ENCODE results near the gene MYG1.

Gene MYG1

DNA sequence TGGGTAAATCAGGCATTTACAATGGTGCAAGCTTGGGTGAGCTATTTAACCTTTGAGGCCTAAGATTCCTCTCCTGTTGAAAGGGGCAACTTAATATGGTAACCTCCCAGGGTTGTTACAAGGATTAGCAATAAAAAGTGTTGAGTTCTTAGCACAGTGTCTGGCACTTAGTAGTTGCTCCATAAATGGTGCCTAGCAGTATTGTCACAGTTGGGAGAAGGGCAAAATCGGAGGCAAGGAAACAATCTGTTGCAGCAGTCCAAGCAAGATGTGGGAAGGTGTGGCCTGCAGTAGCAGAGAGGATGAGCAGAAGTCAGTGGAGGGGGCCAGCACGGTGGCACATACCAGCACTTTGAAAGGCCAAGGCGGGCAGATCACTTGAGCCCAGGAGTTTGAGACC, 44.0 kb downstream of the MYG1 start:
- DNase-seq (ENCODE audit: low read depth in 2 of 2) = no peak
- TF ChIP-seq CTCF (IDR thresholded peaks at IDR 0.05; ENCODE audit: low read depth, low read length) = no peak

GRCh38 chr12:53343969-53344368, 44.5 kb downstream of the MYG1 start:
- TF ChIP-seq CTCF (IDR thresholded peaks at IDR 0.05; ENCODE audit: low read depth, low read length) = no peak
- DNase-seq (ENCODE audit: low read depth in 2 of 2) = no peak
- no peak overlapping the region for H3K4me3 ChIP-seq (replicated peaks in 1 of 2; ENCODE audit: low read depth in 2 of 2, low read length in 2 of 2)

More for the DNA sequence above, 44.0 kb downstream of the MYG1 start:
- H3K4me3 ChIP-seq (replicated peaks in 1 of 2; ENCODE audit: low read depth in 2 of 2, low read length in 2 of 2) = no peak overlapping the region

- no peak for TF ChIP-seq CTCF (IDR thresholded peaks at IDR 0.05; ENCODE audit: low read depth, low read length)
- DNase-seq (ENCODE audit: low read depth in 2 of 2) = no peak
- peak overlapping the region; percentile 43 to 60 for H3K4me3 ChIP-seq (replicated peaks in 1 of 2; ENCODE audit: low read depth in 2 of 2, low read length in 2 of 2)
These were observed 45.0 kb downstream of the MYG1 start for GRCh38 chr12:53344487-53344823.

DNA sequence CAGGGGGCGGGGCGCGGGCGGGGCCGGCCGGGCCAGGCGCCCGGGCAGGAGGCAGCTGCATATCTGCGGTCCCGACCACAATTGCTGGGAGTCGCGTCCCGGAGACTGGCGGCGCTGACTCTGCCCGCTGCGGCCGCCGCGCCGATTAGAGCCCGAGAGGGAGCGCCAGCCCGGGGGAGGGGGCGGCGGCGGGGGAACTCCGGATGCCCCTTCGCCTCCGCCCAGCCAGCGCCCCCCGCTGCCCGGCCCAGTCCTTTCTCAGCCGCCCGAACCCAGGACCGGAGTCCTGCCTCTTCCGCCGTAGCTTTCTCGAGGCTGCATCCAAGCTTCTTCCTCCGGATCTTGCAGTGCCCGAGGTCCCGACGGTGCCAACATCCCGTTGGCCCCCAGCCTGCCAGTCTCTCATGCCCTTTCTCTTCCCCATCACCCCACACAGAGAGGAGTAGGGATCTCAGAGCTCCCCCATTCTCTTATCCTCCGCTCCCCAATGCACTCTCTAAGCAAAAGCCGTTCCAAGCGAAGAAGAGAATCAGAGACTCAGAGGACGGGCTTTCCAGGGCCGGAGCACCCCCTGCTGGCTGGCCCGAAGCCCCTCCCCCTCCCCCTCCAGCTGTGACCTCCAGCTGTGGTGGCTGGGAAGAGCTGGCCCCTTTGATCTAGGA, 45.5 kb downstream of the MYG1 start:
- TF ChIP-seq CTCF (IDR thresholded peaks at IDR 0.05; ENCODE audit: low read depth, low read length) = peak; percentile 78
- H3K4me3 ChIP-seq (replicated peaks in 1 of 2; ENCODE audit: low read depth in 2 of 2, low read length in 2 of 2) = peak overlapping the region; percentile 59 to 60
- DNase-seq (ENCODE audit: low read depth in 2 of 2) = peak; percentile 77 to 82

DNA sequence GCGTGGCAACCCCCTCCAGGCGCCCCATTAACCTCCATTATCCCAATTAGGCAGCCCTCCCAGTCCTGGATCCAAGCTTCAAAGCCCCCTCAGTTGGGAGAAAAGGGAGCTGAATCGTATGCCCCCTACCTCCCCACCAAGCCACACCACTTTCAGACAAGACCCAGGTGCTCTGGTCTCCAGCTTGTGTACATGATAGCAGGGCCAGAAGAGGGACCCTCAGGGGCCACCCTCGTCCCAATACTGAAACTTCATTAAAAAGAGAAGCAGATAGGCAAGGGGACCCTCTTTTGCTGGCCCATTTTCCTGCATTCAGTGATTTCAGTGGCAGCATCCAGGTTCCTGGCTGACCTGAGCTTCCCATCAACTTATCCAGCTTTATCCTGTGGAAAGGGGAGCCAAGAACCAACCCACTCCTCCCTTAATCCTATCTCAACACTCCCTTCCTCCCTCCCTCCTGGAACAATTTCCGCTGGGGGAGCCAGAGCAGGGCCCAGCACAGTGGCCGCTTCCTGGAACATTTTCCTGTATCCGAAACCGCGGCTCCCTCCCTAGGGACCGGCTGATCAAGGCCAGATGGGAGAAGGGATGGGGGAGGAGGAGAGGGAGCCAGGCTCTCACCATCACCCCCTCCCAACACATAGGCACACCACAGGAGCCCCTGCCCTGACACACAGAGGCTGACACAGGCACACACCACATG, 46.1 kb downstream of the MYG1 start:
- no peak for TF ChIP-seq CTCF (IDR thresholded peaks at IDR 0.05; ENCODE audit: low read depth, low read length)
- peak overlapping the region; percentile 59 to 60 for H3K4me3 ChIP-seq (replicated peaks in 1 of 2; ENCODE audit: low read depth in 2 of 2, low read length in 2 of 2)
- peak; percentile 64 to 75 for DNase-seq (ENCODE audit: low read depth in 2 of 2)

DNA sequence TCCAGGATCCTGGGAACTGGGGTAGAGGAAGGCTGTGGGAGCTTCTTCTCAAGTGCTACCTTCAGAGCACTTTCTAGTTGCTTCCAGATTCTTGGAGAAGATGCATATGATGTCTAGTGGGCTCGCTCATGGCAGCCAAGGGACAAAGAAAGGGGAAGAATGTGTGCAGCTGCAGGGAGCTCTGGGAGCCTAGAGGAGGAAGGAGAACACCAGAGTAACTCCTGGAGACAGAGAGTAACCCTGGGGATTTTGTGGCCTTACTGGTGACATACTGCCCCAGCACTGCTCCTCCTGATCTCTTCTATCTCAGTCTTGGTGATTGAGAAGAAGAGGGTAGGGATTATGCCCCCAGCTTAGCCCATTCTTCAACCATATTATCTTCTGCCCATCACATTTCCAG, 47.0 kb downstream of the MYG1 start:
- TF ChIP-seq CTCF (IDR thresholded peaks at IDR 0.05; ENCODE audit: low read depth, low read length) = no peak
- DNase-seq (ENCODE audit: low read depth in 2 of 2) = no peak
- no peak overlapping the region for H3K4me3 ChIP-seq (replicated peaks in 1 of 2; ENCODE audit: low read depth in 2 of 2, low read length in 2 of 2)

Measured in cardiac fibroblast (primary cell).